GM10248 (cell line): ENCODE measurements around the gene MACF1.

ENCODE experiments used
- CTCF ChIA-PET: fragments of 300-600 bp; sonication (Branson Sonifier 250); formaldehyde crosslinking; extraction: SDS; loops from one replicate; lab custom pipeline; 2021; ENCODE audit warnings: antibody characterized with exemption; lab: Yijun Ruan, JAX
- POLR2A ChIA-PET: fragments of 350-650 bp; sonication (Branson Sonifier 250); formaldehyde crosslinking; extraction: SDS; loops from one replicate; lab custom pipeline; 2020; ENCODE audit warnings: antibody characterized with exemption; lab: Yijun Ruan, JAX
- DNase-seq: peaks from one replicate; pipeline ENCODE4 v3.0.0; 2012; ENCODE audit errors: extremely low spot score
- TF ChIP-seq, protein P1 (sequence below): IDR thresholded peaks from 2 replicates; pipeline ENCODE4 v1.5.1; 2012; ENCODE audit warnings: mild to moderate bottlenecking, low read depth; ENCODE audit errors: extremely low read depth, missing control alignments, control extremely low read depth

MACF1 gene

DNA sequence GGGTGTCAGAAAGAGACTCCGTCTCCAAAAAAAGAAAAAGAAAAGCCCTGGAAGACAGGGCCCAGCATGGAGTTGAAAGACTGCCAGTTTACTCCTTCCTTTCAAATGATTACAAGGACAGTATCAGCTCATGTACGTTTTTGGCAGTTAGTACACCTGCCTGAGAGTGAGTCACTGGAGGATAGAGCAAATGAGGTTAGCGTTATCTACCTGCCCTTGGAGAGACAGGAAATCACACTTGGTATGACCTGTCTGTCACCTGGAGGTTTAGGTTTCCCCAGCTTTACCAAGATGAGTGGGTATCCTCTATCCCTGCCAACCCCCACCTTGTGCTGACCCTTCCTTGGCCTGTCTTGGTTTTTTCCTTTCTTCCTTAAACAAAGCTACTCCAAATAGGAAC lies 190.1 kb downstream of the MACF1 start:
- DNase-seq = no peak
- POLR2A ChIA-PET = no interaction called here
- TF ChIP-seq, protein P1, sequence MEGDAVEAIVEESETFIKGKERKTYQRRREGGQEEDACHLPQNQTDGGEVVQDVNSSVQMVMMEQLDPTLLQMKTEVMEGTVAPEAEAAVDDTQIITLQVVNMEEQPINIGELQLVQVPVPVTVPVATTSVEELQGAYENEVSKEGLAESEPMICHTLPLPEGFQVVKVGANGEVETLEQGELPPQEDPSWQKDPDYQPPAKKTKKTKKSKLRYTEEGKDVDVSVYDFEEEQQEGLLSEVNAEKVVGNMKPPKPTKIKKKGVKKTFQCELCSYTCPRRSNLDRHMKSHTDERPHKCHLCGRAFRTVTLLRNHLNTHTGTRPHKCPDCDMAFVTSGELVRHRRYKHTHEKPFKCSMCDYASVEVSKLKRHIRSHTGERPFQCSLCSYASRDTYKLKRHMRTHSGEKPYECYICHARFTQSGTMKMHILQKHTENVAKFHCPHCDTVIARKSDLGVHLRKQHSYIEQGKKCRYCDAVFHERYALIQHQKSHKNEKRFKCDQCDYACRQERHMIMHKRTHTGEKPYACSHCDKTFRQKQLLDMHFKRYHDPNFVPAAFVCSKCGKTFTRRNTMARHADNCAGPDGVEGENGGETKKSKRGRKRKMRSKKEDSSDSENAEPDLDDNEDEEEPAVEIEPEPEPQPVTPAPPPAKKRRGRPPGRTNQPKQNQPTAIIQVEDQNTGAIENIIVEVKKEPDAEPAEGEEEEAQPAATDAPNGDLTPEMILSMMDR = no peak
- CTCF ChIA-PET = interaction anchor here (0.8 to 2.4 kb wide), 6 partner anchors 10 to 182 kb away, joined by 3 to 13 read pairs (median 4); partner anchors contain the start of gene PABPC4

DNA sequence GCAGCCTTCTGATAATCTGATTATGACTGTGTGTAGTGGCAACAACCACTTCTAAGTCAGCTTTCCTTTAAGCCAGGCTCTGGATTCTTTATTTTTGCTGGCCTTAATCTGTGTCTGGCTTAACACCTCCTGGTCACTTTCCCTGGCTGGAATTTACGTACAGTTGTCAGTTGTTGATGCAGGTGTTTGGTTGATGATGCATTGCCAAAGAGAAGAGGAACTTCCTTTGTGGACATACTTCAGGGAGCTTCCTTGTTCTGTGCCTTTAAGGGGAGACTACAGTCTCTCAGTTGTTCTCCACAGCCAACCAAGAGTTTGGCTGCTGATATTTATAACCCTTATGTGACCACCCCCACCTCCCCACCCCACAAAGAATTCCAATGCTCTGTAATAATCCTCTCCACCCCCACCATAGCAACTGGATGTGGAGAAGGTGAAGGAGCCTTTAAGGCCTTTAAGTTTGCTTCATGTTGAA lies 190.9 kb downstream of the MACF1 start:
- CTCF ChIA-PET = interaction anchor here (0.8 to 1.9 kb wide), 4 partner anchors 10 to 181 kb away, joined by 3 to 13 read pairs (median 5); partner anchors contain the start of gene PABPC4
- DNase-seq = no peak
- POLR2A ChIA-PET = no interaction called here
- TF ChIP-seq, protein P1 = no peak

DNA sequence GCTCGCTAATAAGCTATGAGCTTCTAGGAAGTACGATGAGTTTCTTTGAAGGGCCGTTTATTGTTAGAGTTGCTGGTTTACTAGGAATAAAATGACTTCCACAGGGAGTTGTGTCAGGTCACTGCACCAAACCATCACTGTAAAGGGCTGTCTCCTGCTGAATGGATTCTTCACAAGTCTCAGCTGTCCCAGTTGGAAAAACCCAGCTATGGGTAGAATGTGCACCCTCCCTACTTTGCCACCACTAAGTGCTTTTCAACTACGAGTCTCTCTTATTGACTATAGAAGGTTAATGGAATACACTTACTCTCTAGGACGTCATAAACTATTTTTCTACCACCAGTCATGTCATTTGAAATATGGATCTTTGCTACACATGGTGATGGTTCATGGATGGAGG lies 192.2 kb downstream of the MACF1 start:
- POLR2A ChIA-PET = no interaction called here
- TF ChIP-seq, protein P1 = no peak
- CTCF ChIA-PET = interaction anchor here (0.8 to 2.4 kb wide), 3 partner anchors 9 to 142 kb away, joined by 4 to 8 read pairs (median 7); no protein-coding TSS in a partner anchor
- no peak for DNase-seq

DNA sequence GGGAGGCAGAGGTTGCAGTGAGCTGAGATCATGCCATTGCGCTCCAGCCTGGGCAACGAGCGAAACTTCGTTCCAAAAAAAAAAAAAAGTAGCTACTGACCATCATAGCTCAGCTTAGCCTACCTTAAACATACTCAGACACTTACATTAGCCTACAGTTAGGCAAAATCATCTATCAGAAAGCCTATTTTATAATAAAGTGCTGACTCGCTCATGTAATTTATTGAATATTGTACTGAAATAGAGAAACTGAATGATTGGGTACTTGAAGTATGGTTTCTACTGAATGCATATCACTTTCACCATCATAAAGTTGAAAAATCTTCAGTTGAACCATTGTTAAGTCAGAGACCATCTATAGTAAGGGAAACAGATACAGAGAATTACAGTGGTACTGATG lies 193.0 kb downstream of the MACF1 start:
- ChIA-PET POLR2A (no interaction called here), CTCF (interaction anchor here (1.9 to 5.1 kb wide), 6 partner anchors 10 to 275 kb away, joined by 5 to 33 read pairs (median 8); partner anchors contain the start of gene NT5C1A)
- no peak for DNase-seq
- TF ChIP-seq, protein P1 = no peak

DNA sequence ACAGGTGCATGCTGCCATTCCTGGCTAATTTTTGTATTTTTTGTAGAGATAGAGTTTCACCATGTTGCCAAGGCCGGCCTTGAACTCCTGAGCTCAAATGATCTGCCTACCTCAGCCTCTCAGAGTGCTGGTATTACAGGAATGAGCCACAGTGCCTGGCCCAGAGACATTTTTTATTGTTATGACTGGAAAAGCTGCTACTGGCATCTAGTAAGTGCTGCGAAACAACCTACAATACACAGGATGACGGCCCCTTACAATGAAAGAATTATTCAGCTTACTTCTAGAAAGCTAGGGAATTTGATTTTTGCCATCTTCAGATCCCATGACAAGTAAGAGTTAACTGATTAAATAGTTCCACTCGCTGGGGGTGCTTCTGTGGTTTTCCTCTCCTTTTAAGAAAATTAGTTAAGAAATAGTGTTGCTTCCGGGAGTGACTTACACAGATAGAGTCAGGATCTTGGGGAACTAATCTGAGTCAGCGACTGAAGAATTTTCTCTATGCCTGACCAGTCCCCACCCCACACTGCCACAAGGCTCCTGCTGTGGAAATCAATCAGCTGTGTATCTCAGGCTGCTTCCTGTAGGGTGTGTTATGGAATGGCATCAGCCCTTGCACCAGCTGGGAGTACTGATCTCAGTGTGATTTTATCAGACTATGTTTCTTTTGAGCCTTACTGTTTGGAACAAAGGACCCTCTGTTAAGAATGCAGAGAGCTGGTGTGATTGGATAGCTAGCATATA lies 194.0 kb downstream of the MACF1 start:
- ChIA-PET CTCF (interaction anchor here (1.0 to 5.1 kb wide), 9 partner anchors 11 to 300 kb away, joined by 3 to 33 read pairs (median 5); partner anchors contain the start of gene NT5C1A), POLR2A (interaction anchor here (0.6 kb wide), 2 partner anchors 139 to 213 kb away, joined by 3 to 7 read pairs; no protein-coding TSS in a partner anchor)
- DNase-seq = no peak
- TF ChIP-seq, protein P1 = no peak

DNA sequence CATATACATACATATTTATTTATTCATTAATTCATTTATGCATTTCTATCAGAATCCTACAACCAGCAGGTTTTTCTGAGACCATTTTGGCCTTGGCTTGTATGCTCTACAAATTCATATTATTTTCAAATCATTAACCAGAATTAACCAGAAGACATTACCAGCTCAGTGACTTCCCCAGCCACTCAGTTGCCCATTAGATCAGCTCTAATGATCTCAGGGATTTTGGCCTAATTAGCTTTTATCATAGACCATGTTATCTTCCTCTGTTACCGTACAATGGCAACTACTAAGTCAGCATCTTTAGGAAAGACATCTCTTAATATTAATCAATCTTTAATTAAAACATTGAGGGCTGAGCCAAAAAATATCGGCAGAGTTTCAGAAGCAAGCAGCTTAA lies 196.6 kb downstream of the MACF1 start:
- no peak for DNase-seq
- POLR2A ChIA-PET = no interaction called here
- CTCF ChIA-PET = interaction anchor here (0.7 to 5.1 kb wide), 4 partner anchors 8 to 302 kb away, joined by 3 to 33 read pairs (median 4); no protein-coding TSS in a partner anchor
- TF ChIP-seq, protein P1 = no peak
